ENCODE measurements around the gene ASIC2. TPM values are rescaled to one million over a fixed set of nuclear protein-coding genes. Genes with fewer than 3 reads are reported as not detected.

ASIC2 gene
- total RNA-seq, 2 experiments from 2014 or later = not detected

GRCh38 chr17:33138627-33139026 is 154.5 kb downstream of the ASIC2 start:
- H3K9me3 Mint-ChIP-seq = no peaks in the 10 kb centered on the region
- ChIA-PET POLR2A (no interaction called here), CTCF (no interaction called here)
- no peaks in the 10 kb centered on the region for H3K36me3 Mint-ChIP-seq (ENCODE audit: low read depth)
- no peak overlapping the region for H3K4me3 Mint-ChIP-seq
- H3K27ac Mint-ChIP-seq = no peak overlapping the region
- no peaks in the 10 kb centered on the region for H3K27me3 Mint-ChIP-seq
- no peak for DNase-seq
- no peaks in the 10 kb centered on the region for H3K4me1 Mint-ChIP-seq

GRCh38 chr17:33137426-33137825 is 155.7 kb downstream of the ASIC2 start:
- ChIA-PET CTCF (no interaction called here), POLR2A (no interaction called here)
- no peak for DNase-seq
- Mint-ChIP-seq H3K9me3 (no peaks in the 10 kb centered on the region), H3K27me3 (no peaks in the 10 kb centered on the region), H3K4me3 (no peak overlapping the region), H3K27ac (no peak overlapping the region), H3K36me3 (ENCODE audit: low read depth) (no peaks in the 10 kb centered on the region), H3K4me1 (no peaks in the 10 kb centered on the region)

GRCh38 chr17:33135691-33136090 is 157.4 kb downstream of the ASIC2 start:
- Mint-ChIP-seq H3K27ac (no peak overlapping the region), H3K4me1 (no peaks in the 10 kb centered on the region), H3K27me3 (no peaks in the 10 kb centered on the region), H3K36me3 (ENCODE audit: low read depth) (no peaks in the 10 kb centered on the region), H3K4me3 (no peak overlapping the region), H3K9me3 (no peaks in the 10 kb centered on the region)
- ChIA-PET CTCF (interaction anchor here (0.6 kb wide), 1 partner anchor 119 kb away, joined by 3 read pairs; no protein-coding TSS in a partner anchor), POLR2A (no interaction called here)
- no peak for DNase-seq

GRCh38 chr17:33131620-33132019 is 161.5 kb downstream of the ASIC2 start:
- ChIA-PET POLR2A (no interaction called here), CTCF (no interaction called here)
- H3K27me3 Mint-ChIP-seq = peaks cover 7% of the 10 kb centered on the region

GRCh38 chr17:33127706-33128105 is 165.4 kb downstream of the ASIC2 start:
- no peak overlapping the region for H3K27ac Mint-ChIP-seq
- no peaks in the 10 kb centered on the region for H3K9me3 Mint-ChIP-seq
- H3K36me3 Mint-ChIP-seq (ENCODE audit: low read depth) = no peaks in the 10 kb centered on the region
- DNase-seq = no peak
- ChIA-PET POLR2A (no interaction called here), CTCF (no interaction called here)
- no peak overlapping the region for H3K4me3 Mint-ChIP-seq
- H3K27me3 Mint-ChIP-seq = peaks cover 7% of the 10 kb centered on the region
- no peaks in the 10 kb centered on the region for H3K4me1 Mint-ChIP-seq

More at GRCh38 chr17:33131620-33132019, 161.5 kb downstream of the ASIC2 start:
- Mint-ChIP-seq H3K27ac (no peak overlapping the region), H3K9me3 (no peaks in the 10 kb centered on the region), H3K36me3 (ENCODE audit: low read depth) (no peaks in the 10 kb centered on the region), H3K4me3 (no peak overlapping the region), H3K4me1 (no peaks in the 10 kb centered on the region)
- DNase-seq = no peak

- peaks cover 7% of the 10 kb centered on the region for H3K27me3 Mint-ChIP-seq
Observed at GRCh38 chr17:33126086-33126485, 167.0 kb downstream of the ASIC2 start.

GRCh38 chr17:33125552-33125950 is 167.5 kb downstream of the ASIC2 start:
- DNase-seq = no peak
- Mint-ChIP-seq H3K4me3 (no peak overlapping the region), H3K36me3 (ENCODE audit: low read depth) (no peaks in the 10 kb centered on the region), H3K9me3 (no peaks in the 10 kb centered on the region), H3K27ac (no peak overlapping the region), H3K27me3 (peaks cover 7% of the 10 kb centered on the region), H3K4me1 (no peaks in the 10 kb centered on the region)
- POLR2A ChIA-PET = no interaction called here
- CTCF ChIA-PET = no interaction called here

More at GRCh38 chr17:33126086-33126485, 167.0 kb downstream of the ASIC2 start:
- no peak overlapping the region for H3K4me3 Mint-ChIP-seq
- ChIA-PET CTCF (no interaction called here), POLR2A (no interaction called here)
- H3K4me1 Mint-ChIP-seq = no peaks in the 10 kb centered on the region
- no peak overlapping the region for H3K27ac Mint-ChIP-seq
- H3K36me3 Mint-ChIP-seq (ENCODE audit: low read depth) = no peaks in the 10 kb centered on the region
- no peaks in the 10 kb centered on the region for H3K9me3 Mint-ChIP-seq
- DNase-seq = no peak

GRCh38 chr17:33124871-33125551 is 168.1 kb downstream of the ASIC2 start:
- no peaks in the 10 kb centered on the region for H3K9me3 Mint-ChIP-seq
- ChIA-PET POLR2A (no interaction called here), CTCF (no interaction called here)
- H3K4me1 Mint-ChIP-seq = no peaks in the 10 kb centered on the region
- H3K27ac Mint-ChIP-seq = no peak overlapping the region
- no peak for DNase-seq
- H3K27me3 Mint-ChIP-seq = peaks cover 7% of the 10 kb centered on the region
- no peaks in the 10 kb centered on the region for H3K36me3 Mint-ChIP-seq (ENCODE audit: low read depth)
- H3K4me3 Mint-ChIP-seq = no peak overlapping the region

GRCh38 chr17:33124185-33124584 is 168.9 kb downstream of the ASIC2 start:
- ChIA-PET POLR2A (no interaction called here), CTCF (no interaction called here)
- no peak for DNase-seq
- H3K27ac Mint-ChIP-seq = no peak overlapping the region
- H3K27me3 Mint-ChIP-seq = peaks cover 2% of the 10 kb centered on the region
- no peaks in the 10 kb centered on the region for H3K36me3 Mint-ChIP-seq (ENCODE audit: low read depth)
- no peaks in the 10 kb centered on the region for H3K4me1 Mint-ChIP-seq
- H3K9me3 Mint-ChIP-seq = no peaks in the 10 kb centered on the region
- H3K4me3 Mint-ChIP-seq = no peak overlapping the region

GRCh38 chr17:33121756-33122155 is 171.3 kb downstream of the ASIC2 start:
- Mint-ChIP-seq H3K27me3 (peaks cover 2% of the 10 kb centered on the region), H3K36me3 (ENCODE audit: low read depth) (no peaks in the 10 kb centered on the region), H3K9me3 (no peaks in the 10 kb centered on the region), H3K4me1 (no peaks in the 10 kb centered on the region), H3K27ac (no peak overlapping the region), H3K4me3 (no peak overlapping the region)
- ChIA-PET CTCF (no interaction called here), POLR2A (no interaction called here)
- DNase-seq = no peak

- Mint-ChIP-seq H3K36me3 (ENCODE audit: low read depth) (no peaks in the 10 kb centered on the region), H3K4me3 (no peak overlapping the region), H3K27me3 (peaks cover 2% of the 10 kb centered on the region), H3K9me3 (no peaks in the 10 kb centered on the region), H3K27ac (no peak overlapping the region), H3K4me1 (no peaks in the 10 kb centered on the region)
- no peak for DNase-seq
- ChIA-PET CTCF (no interaction called here), POLR2A (no interaction called here)
Observed at GRCh38 chr17:33121272-33121671, 171.8 kb downstream of the ASIC2 start.

GRCh38 chr17:33120103-33120502 is 173.0 kb downstream of the ASIC2 start:
- H3K4me1 Mint-ChIP-seq = no peaks in the 10 kb centered on the region
- DNase-seq = no peak
- POLR2A ChIA-PET = interaction anchor here (0.6 kb wide), 1 partner anchor 67 kb away, joined by 3 read pairs; no protein-coding TSS in a partner anchor
- peaks cover 2% of the 10 kb centered on the region for H3K27me3 Mint-ChIP-seq
- no peak overlapping the region for H3K27ac Mint-ChIP-seq
- no peaks in the 10 kb centered on the region for H3K36me3 Mint-ChIP-seq (ENCODE audit: low read depth)
- H3K4me3 Mint-ChIP-seq = no peak overlapping the region
- no peaks in the 10 kb centered on the region for H3K9me3 Mint-ChIP-seq
- CTCF ChIA-PET = no interaction called here

- DNase-seq = no peak
- no peak overlapping the region for H3K4me3 Mint-ChIP-seq
- H3K4me1 Mint-ChIP-seq = no peaks in the 10 kb centered on the region
- no peaks in the 10 kb centered on the region for H3K36me3 Mint-ChIP-seq (ENCODE audit: low read depth)
- no peaks in the 10 kb centered on the region for H3K9me3 Mint-ChIP-seq
- POLR2A ChIA-PET = no interaction called here
- H3K27me3 Mint-ChIP-seq = peaks cover 2% of the 10 kb centered on the region
- no peak overlapping the region for H3K27ac Mint-ChIP-seq
- CTCF ChIA-PET = no interaction called here
Observed at GRCh38 chr17:33118391-33119075, 174.6 kb downstream of the ASIC2 start.

- ChIA-PET CTCF (no interaction called here), POLR2A (no interaction called here)
- Mint-ChIP-seq H3K4me3 (no peak overlapping the region), H3K27ac (no peak overlapping the region), H3K9me3 (no peaks in the 10 kb centered on the region), H3K27me3 (peaks cover 2% of the 10 kb centered on the region), H3K36me3 (ENCODE audit: low read depth) (no peaks in the 10 kb centered on the region), H3K4me1 (no peaks in the 10 kb centered on the region)
- DNase-seq = no peak
Observed at GRCh38 chr17:33116021-33116551, 177.0 kb downstream of the ASIC2 start.
